Measurements from ENCODE around the gene SPAG9.

The SPAG9 gene

DNA sequence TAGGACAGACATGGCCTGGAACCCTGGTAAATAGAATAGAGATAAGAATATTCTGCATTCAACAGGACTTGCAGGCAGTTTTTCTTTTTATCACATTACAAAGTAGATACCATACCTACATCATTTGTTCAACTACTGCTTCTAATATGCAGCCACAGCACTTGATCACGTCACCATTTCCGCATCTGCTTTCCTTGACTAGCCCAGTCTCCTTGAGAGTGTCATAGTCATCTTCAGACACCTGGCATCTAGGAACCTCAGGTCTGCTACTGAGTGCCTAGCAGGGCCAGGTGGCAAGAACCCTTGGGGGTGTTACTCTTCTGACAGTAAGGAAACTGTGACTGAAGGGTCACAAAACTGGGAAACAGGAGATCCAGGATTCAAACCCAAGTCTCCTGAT is 161.3 kb downstream of the SPAG9 start:
- DNase-seq (ENCODE audit: extremely low read depth in 1 of 2, low read depth in 1 of 2) = no peak

DNA sequence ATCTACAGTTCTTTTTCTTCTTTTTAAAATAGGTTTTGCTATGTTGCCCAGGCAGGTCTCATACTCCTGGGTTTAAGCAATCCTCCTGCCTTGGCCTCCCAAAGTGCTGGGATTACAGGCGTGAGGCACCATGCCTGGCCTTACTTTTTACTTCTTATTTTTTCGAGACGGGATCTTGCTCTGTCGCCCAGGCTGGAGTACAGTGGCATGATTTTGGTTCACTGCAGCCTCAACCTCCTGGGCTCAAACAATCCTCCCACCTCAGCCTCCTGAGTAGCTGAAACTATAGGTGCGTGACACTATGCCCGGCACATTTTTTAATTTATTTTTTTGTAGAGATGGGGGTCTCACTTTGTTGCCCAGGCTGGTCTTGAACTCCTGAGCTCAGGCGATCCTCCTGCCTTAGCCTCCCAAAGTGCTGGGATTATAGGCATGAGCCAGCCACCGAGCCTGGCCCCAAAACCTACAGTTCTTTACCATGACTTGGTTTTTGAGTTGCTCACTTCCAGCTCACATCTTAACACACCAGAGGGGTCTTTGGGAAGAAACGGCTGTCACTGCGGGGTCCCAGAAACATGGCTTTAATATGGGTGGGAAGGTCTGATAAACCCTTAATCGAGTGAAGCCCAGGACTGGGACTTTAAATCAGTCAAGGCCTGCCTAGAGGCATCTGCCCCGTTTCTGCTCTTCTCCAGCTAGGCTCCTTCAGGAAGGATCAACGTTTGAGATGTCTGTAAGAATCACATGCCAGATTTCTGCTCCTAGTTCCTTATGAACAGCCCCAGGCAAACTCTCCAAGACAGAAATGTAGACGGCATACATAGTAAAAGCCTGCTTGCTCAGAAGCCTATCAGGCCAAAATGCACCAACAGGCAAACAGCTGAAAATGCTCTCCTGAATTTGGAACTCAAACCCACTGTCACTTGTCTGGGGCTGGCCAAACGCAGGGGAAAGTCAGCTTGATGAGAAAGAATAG is 162.8 kb downstream of the SPAG9 start:
- DNase-seq (ENCODE audit: extremely low read depth in 1 of 2, low read depth in 1 of 2) = no peak

DNA sequence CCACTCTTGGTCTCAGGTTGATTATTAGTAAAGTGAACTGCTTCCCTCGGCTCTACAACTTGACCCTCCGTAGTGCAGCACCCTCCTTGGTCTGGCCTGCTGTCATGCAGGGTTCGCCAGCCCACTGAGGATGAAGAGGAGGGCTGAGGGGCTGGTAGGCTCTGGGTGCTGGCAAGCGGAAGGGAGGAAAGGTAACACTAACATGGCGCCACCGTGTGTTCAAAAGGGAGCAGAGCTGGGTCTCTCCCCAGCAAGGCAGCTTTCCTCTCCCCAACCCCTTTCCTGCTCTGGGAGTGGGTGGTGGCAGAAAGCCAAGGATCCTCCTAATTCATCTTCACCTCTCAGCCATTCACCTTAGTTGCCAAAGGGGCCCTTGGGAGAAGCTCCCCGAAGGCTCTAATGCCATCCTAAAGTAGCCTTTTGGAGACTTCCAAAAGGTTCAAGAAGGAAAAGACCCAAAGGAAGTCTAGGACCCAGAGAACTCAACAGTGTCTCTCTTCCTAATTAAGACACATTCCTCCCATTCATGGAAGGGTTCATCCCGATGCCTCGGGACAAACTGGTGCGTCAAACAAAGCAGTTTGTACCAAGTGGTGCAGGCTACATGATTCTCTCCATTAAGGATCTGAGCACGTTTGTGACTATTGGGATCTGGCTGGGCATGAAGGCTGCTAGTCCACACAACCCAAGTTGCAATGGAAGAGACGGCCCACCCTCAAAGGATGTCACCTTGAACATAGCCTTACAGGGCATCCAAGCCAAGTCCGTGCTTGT is 163.7 kb downstream of the SPAG9 start:
- peak; percentile 43 for DNase-seq (ENCODE audit: extremely low read depth in 1 of 2, low read depth in 1 of 2)

DNA sequence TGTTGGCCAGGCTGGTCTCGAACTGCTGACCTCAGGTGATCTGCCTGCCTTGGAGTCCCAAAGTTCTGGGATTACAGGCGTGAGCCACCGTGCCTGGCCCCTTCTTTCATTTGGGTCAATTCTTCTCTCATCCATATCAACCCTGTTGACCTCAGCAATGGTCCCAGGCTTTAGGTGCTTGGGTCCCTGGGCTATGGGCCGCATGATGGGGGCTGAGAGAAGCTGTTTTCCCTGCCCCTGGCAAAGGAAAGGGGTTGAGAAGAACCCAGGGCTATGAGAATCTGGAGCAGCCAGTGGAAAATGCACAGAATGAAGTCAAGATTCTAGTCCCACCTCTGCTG is 164.3 kb downstream of the SPAG9 start:
- no peak for DNase-seq (ENCODE audit: extremely low read depth in 1 of 2, low read depth in 1 of 2)

DNA sequence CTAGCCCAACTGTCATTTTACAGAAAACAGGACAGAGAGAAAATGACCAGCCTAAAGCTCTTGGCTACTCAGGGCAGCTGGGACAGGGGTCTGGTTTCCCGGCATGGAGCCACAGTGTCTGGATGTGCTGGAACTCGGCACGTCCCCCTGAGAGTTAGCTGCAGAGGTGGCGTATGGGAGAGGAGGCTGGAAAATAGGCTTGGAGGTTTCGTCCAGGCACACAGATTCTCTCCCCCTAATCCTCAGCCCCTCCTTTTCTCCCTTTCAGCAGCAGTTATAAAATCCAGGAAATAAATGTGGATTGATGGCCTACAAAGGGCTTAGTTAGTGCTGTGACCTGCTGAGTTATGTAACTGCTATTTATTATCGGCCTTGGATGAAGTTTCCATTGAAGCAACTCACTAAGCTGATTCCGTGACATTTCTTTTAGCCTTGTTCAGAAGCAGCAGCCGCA is 165.0 kb downstream of the SPAG9 start:
- no peak for DNase-seq (ENCODE audit: extremely low read depth in 1 of 2, low read depth in 1 of 2)

DNA sequence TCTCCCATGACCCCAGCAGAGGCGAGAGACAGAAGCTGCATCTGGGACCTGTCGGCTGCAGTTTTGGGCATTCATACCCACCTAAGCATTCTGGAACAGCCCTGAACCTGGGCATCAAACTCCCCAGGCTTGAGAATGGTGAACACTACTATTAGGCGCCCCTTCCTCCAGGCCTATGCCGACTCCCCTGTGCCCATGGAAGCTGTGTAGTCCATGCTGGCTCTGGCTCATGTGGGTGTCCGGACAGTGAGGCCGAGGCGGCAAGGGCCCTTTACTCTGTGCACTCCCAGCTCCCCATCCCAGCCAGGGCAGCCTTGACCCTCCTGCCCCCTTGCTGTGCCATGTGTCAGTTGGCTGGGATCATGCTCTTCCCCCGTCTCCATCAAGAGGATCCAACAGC is 165.5 kb downstream of the SPAG9 start:
- DNase-seq (ENCODE audit: extremely low read depth in 1 of 2, low read depth in 1 of 2) = no peak

DNA sequence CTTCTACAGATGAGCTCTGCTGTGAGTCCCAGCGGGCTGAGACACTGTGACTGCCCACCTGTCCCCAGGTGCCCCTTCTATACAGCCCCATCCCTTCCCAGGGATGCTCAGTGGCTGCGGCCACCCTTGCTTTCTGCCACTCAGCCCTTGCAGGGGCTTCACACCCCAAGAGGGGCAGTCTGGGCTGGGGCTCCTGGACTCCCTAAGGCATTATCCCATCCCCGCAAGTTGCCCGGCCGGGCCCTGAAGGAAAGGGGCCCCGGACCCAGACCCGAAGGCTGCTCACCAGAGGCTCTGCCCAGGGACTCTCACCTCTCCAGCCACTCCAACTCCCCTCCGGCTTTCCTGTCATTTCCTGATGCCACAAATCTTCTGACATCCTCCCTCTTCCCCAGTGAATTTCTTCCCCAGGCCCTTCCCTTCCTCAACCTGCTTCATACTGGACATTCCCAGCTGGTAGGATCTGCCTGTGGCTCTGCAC is 166.0 kb downstream of the SPAG9 start:
- no peak for DNase-seq (ENCODE audit: extremely low read depth in 1 of 2, low read depth in 1 of 2)

DNA sequence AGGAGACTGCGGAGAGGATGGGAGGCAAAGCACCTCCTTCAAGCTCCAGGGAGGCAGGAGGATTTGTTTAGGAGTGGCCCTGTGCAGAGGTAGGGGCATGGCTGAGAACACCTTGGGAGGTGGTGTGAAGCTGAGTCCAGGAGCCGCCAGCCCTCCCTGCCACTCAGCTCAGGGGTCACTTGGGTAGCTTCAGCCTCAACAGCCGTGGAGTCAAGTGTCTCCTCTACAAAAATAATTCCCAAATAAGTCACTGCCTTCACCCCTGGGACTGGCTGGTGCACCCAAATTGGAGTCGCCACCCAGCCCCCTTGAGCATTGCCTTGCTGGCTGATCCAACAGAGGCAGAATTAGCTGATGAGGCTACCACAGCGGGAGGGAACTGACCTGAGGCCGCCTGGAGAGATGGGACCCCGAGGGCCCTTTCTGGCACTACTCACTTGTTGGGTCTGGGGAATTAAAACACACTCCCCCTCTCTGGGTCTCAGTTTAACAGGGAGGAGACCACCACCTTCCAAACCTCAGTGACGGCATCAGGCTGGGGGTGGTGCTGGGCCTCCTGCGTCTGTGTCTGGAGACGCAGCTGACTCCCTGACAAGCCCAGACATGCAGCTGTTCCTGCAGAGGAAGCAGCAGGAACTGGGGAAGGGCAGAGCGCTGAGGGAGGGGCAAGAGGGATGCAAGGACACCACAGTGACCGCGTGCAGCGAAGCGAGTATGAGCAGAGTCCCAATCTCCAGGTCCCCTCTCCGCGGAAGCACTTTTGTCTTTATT is 166.7 kb downstream of the SPAG9 start:
- no peak for DNase-seq (ENCODE audit: extremely low read depth in 1 of 2, low read depth in 1 of 2)

DNA sequence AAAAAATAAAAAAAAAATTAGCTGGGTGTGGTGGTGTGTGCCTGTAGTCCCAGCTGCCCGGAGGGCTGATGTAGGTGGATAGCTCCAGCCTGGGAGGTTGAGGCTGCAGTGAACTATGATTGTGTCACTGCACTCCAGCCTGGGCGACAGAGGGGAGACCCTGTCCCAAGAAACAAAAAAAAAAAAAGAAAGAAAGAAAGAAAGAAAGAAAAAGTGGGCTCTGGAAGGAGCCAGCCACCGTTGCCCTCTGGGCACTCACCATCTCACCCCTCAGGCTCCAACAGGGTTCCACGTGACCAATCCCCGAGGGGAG is 167.2 kb downstream of the SPAG9 start:
- no peak for DNase-seq (ENCODE audit: extremely low read depth in 1 of 2, low read depth in 1 of 2)

DNA sequence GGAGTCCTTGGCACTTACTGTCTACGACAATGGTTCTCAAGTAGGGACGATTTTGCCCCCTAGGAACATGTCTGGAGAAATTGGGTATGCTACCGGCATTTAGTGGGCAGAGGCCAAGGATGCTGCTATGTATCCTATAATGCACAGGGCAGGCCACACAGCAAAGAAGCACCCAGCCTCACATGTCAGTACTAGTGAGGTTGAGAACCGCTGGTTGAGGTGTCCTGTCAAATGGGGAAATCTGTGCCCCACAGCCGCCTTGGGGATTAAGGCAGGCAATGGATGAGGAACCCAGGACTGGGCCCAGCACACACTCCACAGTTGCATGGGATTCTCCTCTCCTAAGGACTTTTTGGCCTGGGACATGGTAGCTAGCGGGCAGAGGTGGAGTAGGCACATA is 167.8 kb downstream of the SPAG9 start:
- DNase-seq (ENCODE audit: extremely low read depth in 1 of 2, low read depth in 1 of 2) = no peak

DNA sequence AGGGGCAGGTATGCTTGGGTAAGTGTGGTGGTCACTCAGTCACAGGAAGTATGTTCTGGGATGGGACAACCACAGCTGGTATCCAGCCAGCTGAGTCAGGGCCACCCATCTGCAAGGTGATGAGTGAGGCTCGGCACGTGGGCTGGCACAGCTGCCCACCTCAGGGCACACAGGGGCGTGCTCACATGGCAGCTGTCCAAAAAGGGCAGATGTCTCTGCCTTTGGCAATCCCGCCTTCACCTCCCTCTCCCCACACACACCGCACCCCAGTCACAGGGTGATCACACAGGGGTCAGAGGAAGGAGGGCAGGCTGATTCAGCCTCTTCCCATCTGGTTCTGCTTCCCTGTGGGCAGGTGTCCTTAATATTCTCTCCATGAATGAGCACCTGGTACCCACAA is 168.7 kb downstream of the SPAG9 start:
- no peak for DNase-seq (ENCODE audit: extremely low read depth in 1 of 2, low read depth in 1 of 2)

DNA sequence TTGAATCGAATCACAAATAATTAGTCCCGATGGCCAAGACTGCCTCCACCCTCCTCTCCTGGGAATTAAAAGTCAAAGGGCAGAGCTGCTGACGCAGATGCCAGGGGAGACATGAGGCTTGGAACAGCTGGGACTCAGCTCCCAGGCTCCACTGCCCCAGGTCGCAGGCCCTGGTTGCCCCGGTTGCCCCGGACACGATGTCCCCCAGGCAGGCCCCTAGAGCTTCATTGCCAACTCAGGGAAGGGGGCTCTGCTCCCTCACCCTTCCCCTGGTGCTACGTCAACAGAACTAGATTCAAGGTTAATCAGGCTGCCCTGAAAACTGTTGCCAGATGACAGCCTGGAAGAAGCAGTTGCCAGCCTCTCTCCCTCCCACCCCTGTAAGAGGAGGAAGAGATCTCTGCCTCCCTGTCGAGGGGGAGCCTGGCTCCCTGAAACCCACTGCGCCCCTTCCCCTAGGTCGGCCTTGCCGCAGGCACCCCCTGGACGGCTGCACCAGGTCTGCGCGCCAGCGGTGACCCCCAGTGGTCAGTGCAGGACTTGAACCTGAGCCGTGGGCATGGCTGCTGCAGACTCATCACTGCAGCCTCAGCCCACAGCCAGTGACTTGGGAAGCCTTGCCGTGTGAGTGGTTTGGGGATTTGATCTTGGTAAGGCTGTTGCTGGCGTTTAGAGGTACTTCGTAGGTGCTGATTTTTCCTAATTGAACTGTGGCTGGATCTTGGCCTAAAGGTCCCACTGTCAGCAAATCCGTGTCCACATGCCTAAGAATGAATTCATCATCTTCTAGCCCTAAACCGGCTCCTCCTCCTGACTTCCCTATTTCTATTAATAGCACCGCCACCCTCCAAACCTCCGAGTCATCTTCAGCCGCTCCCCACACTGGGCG is 170.4 kb downstream of the SPAG9 start:
- DNase-seq (ENCODE audit: extremely low read depth in 1 of 2, low read depth in 1 of 2) = peak; percentile 23 to 29

DNA sequence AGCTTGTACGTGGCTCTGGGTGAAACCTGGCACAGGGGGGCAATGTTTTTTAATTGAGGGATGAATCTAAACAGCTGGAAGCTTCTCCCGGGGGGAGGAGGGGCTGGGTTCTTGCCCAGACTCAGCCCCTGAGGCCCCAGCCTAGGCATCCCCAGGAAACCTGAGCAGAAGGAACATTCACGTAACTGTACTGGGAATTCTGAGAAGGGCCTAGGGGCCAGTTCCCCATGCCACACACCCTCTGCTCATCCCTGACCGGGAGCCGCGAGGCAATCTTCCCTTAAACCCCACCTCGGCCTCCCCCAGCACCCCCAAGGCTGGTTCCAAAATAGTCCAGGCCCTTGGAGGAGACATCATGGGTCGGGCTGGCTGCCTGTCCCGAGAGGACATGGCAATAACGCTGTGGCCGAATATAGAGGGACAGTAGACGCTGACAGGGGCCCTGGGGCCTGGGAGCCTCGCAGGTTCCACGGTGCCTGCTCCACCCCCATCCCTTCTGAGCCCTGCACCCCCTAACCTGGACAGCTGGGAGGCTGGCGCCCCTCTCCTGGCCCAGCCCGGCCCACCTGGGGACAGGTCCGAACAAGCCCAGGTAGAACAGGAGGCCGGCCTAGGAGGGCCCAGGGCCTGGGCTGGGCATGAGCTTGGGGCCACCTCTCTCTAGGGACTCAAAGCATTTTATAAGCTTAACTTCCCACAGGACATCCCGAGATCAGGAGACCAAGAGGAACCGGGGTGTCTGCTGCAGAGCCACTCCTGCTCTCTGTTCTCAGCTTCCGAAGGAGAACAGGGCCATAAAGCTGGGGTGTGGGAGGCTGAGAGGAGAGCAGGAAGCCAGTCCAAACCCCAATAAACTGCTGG is 171.3 kb downstream of the SPAG9 start:
- DNase-seq (ENCODE audit: extremely low read depth in 1 of 2, low read depth in 1 of 2) = no peak

DNA sequence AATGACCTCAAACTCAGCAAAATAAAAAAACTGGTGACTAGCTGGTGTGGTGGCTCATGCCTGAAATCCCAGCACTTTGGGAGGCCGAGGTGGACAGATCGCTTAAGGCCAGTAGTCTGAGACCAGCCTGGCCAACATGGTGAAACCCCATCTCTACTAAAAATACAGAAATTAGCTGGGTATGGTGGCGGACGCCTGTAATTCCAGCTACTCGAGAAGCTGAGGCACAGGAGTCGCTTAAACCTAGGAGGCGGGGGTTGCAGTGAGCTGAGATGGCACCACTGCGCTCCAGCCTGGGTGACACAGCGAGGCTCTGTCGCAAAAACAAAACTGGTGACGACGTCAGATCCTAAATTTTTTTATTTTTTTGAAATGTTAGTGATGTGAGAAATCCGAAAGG is 172.0 kb downstream of the SPAG9 start:
- DNase-seq (ENCODE audit: extremely low read depth in 1 of 2, low read depth in 1 of 2) = no peak

DNA sequence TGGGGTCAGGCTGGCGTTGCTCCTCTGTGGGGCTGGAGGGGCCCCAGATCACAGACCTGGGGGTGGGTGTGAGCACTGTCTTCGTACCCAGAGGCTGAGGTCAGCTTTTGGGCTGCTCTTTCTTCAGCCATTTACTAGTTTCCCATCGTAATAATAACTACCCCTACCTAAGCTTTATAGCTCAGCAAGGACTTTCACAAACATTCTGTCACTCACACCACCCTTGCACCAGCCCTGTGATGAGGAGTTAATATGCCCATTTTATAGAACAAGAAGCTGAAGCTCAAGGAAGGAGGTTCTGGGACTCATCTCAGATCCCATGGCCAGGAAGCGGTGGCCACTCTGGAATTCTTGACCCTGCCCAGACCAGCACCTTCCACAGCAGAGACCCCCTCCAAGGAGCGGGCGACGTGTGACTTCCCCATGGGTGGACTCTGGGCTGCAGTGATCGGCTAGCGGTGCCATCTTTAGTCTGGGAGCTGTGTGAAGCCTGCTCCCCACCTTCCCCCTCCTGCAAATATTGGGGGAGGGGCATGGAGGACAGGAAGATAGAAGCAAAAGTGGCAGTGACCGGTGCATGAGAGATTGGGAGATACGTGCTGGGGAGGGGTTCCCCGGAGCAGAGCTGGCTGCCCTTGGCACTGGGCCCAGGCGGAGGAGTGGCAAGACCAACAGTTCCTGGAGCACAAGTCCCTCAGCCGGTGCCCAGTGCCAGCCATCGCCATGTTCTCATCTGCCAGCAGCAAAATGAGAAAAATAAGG is 172.7 kb downstream of the SPAG9 start:
- no peak for DNase-seq (ENCODE audit: extremely low read depth in 1 of 2, low read depth in 1 of 2)

DNA sequence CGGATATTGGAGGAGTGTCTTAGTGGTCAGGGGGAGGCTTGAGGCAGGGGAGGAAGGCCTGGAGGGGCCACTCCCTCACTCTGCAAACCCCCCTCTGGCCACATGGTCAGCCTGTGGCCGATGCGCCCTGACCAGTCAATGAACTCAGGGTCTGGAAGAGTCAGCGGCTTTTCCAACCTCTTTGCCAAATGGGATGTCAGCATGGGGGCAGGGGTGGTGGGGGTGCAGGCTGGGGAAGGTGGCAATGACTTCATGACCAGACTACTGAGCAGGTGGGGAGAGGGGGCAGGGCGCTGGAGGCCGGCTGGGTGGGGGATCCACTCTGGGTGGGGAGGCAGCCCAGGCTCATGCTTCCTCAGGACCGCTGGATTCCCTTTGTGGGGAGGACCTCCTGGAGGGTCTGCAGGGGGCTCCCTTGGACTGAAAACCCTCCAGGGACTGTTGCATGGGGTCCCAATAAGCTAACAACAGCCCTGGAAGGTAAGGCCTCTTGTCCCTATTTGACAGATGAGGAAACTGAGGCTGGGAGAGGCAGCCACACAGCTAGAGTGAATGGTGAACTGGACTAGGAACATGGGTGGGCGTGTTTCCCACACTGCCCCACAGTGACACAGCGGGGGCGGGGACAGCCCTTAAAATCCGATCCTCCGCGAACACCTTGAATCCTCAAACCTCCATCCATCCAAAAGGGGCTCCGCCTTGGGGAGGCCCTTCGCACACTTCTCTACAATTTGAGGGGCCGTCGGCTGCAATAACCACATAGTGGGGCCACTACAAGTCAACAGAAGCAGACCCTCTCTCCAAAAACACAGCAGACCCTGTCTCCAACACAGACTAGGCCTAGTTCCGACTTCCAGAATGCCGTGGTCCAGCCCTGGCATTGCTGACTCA is 173.5 kb downstream of the SPAG9 start:
- DNase-seq (ENCODE audit: extremely low read depth in 1 of 2, low read depth in 1 of 2) = no peak

DNA sequence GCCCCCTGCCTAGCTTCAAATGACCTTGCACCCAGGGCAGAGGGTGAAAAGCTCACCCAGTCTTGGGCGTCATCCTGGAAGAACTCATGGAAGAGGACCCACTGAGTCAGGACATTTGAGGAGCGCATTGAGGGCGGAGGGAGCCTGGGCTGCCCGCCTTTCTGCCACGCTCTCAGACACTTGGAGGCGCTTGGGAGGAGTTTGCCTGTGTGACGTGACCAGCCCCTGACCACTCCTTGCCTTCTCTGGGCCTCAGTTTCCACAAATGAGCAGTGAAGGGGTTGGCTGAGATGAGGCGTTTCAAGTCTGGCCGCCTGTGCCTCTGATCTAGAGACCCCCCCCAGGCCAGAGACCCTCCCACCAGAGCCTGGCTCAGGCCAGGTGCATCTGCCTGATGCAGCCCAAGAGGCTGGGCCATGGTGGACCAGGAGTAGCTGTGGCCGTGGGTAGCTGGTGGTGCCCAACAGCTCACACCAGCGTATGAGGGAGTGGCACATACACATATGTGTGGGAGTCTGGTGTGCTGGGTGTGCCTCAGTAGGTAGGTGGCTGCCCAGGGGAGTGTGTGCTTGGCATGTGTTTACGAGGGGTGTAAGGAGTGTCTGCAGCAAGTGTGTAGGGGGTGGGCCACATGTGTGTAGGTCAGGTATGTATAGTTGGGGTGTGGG is 174.3 kb downstream of the SPAG9 start:
- no peak for DNase-seq (ENCODE audit: extremely low read depth in 1 of 2, low read depth in 1 of 2)

Measured in activated CD8-positive, alpha-beta memory T cell treated with anti-CD3 and anti-CD28 coated beads for 1 hour (primary cell).